HG03378 (cell line): ENCODE results near the gene RPS6KA5.
"Not testable (repeated sequence)": the region's sequence is repeated elsewhere in the genome, so short reads cannot be mapped to it uniquely, and the experiment has no call there.

Source experiments
- ATAC-seq: cut with Tn5 transposase; IDR thresholded peaks from one replicate; pipeline ENCODE4 v1.9.1; 2021; ENCODE audit warnings: mild to moderate bottlenecking, moderate library complexity; ENCODE audit not compliant: unreplicated experiment

RPS6KA5 gene

GRCh38 chr14:90990141-90990540 lies 70.3 kb downstream of the RPS6KA5 start:
- ATAC-seq, result no peak

GRCh38 chr14:90987140-90987539 lies 73.3 kb downstream of the RPS6KA5 start:
- no peak for ATAC-seq

GRCh38 chr14:90986510-90986909 lies 73.9 kb downstream of the RPS6KA5 start:
- ATAC-seq, result no peak

- ATAC-seq, result peak; percentile 82
Observed at GRCh38 chr14:90985601-90986242, 74.7 kb downstream of the RPS6KA5 start.

- ATAC-seq, result no peak
Observed at GRCh38 chr14:90983560-90983959, 76.9 kb downstream of the RPS6KA5 start.

GRCh38 chr14:90981636-90982035 lies 78.8 kb downstream of the RPS6KA5 start:
- ATAC-seq, result no peak

- ATAC-seq, result not testable (repeated sequence)
Observed at GRCh38 chr14:90980636-90981035, 79.8 kb downstream of the RPS6KA5 start.

- ATAC-seq, result no peak
Observed at GRCh38 chr14:90979515-90979914, 80.9 kb downstream of the RPS6KA5 start.

GRCh38 chr14:90976101-90976500 lies 84.3 kb downstream of the RPS6KA5 start:
- ATAC-seq, result no peak

- ATAC-seq, result no peak
Observed at GRCh38 chr14:90971687-90972086, 88.8 kb downstream of the RPS6KA5 start.

- no peak for ATAC-seq
Observed at GRCh38 chr14:90970167-90970600, 90.3 kb downstream of the RPS6KA5 start.

GRCh38 chr14:90969531-90970166 lies 90.8 kb downstream of the RPS6KA5 start:
- no peak for ATAC-seq

- ATAC-seq, result no peak
Observed at GRCh38 chr14:90968025-90968424, 92.4 kb downstream of the RPS6KA5 start.

- no peak for ATAC-seq
Observed at GRCh38 chr14:90966493-90966892, 93.9 kb downstream of the RPS6KA5 start.

- ATAC-seq, result no peak
Observed at GRCh38 chr14:90965765-90966164, 94.7 kb downstream of the RPS6KA5 start.

GRCh38 chr14:90963343-90963742 lies 97.1 kb downstream of the RPS6KA5 start:
- no peak for ATAC-seq

GRCh38 chr14:90962505-90963109 lies 97.8 kb downstream of the RPS6KA5 start:
- no peak for ATAC-seq

- no peak for ATAC-seq
Observed at GRCh38 chr14:90960818-90961217, 99.6 kb downstream of the RPS6KA5 start.

- ATAC-seq, result no peak
Observed at GRCh38 chr14:90959344-90959743, 101.1 kb downstream of the RPS6KA5 start.

- no peak for ATAC-seq
Observed at GRCh38 chr14:90956273-90956672, 104.2 kb downstream of the RPS6KA5 start.

GRCh38 chr14:90953643-90954042 lies 106.8 kb downstream of the RPS6KA5 start:
- not testable (repeated sequence) for ATAC-seq

- no peak for ATAC-seq
Observed at GRCh38 chr14:90943367-90943766, 117.1 kb downstream of the RPS6KA5 start.
